MM.1S (cell line): ENCODE data around the gene PAPPA.

Experiments used
- EZH2phosphoT487 ChIP-seq: fragments of 300-600 bp; sonication (generic); IDR thresholded peaks from 2 replicates; pipeline ENCODE4 v1.6.1; 2018; ENCODE audit warnings: antibody characterized with exemption, low read length
- TF ChIP-seq, protein P1 (sequence below): fragments of 300-600 bp; sonication (generic); IDR thresholded peaks from 2 replicates; pipeline ENCODE4 v1.5.1; 2016; ENCODE audit warnings: antibody characterized with exemption, low read length, mixed read lengths

DNA sequence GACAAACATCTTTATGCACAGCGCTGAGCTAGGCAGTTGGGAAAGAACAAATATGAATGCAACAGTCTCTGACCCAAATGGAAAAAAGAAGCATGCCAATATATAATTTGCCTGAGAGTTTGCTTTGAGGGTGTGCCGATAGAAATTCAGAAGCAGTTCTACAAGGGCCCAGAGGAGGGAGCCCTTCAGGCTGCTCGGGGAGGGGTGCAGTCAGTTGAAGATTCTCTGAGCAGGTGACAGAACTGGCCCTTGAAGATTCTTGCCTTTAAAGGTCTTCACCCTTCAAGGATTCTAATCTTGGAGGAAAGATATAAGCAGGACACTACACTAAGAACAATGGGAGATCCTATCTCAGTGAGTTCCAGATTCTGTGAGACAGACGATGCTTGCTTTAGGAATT is 3.7 kb upstream of the PAPPA start:
- TF ChIP-seq, protein P1, sequence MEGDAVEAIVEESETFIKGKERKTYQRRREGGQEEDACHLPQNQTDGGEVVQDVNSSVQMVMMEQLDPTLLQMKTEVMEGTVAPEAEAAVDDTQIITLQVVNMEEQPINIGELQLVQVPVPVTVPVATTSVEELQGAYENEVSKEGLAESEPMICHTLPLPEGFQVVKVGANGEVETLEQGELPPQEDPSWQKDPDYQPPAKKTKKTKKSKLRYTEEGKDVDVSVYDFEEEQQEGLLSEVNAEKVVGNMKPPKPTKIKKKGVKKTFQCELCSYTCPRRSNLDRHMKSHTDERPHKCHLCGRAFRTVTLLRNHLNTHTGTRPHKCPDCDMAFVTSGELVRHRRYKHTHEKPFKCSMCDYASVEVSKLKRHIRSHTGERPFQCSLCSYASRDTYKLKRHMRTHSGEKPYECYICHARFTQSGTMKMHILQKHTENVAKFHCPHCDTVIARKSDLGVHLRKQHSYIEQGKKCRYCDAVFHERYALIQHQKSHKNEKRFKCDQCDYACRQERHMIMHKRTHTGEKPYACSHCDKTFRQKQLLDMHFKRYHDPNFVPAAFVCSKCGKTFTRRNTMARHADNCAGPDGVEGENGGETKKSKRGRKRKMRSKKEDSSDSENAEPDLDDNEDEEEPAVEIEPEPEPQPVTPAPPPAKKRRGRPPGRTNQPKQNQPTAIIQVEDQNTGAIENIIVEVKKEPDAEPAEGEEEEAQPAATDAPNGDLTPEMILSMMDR = peak; percentile 65
- no peak for TF ChIP-seq EZH2phosphoT487
